Spleen (tissue), 11 donors: ENCODE measurements around the gene SESN2. TPM values are rescaled to one million over a fixed set of nuclear protein-coding genes. Genes with fewer than 3 reads are reported as not detected.

Experiments
- DNase-seq: peaks from one replicate; pipeline ENCODE4 v3.0.0-alpha.2; 2020
- H3K27ac ChIP-seq, 8 donors: fragments of 200-600 bp; sonication (generic) in 7 of 8; 1 replicate in 4 of 8; 2 replicates in 4 of 8; pipeline versions ENCODE4 v1.5.0 to v1.8.0; 2016 to 2021; ENCODE audit warnings: inconsistent platforms in 4 of 8, mild to moderate bottlenecking in 4 of 8, moderate library complexity in 1 of 8
- H3K27me3 ChIP-seq, 7 donors: fragments of 200-600 bp; sonication (generic) in 6 of 7; replicated peaks in 1 of 7; 1 replicate in 4 of 7; 2 replicates in 3 of 7; pipeline versions ENCODE4 v1.5.0 to v1.8.0; 2016 to 2021; ENCODE audit warnings: inconsistent platforms in 3 of 7, mild to moderate bottlenecking in 1 of 7
- H3K36me3 ChIP-seq, 6 donors: fragments of 200-600 bp; sonication (generic) in 5 of 6; 1 replicate in 4 of 6; 2 replicates in 2 of 6; pipeline versions ENCODE4 v1.5.0 to v1.8.0; 2016 to 2021; ENCODE audit warnings: inconsistent platforms in 2 of 6
- H3K4me1 ChIP-seq, 6 donors: fragments of 200-600 bp; sonication (generic) in 5 of 6; 1 replicate in 3 of 6; 2 replicates in 3 of 6; pipeline versions ENCODE4 v1.5.0 to v1.8.0; 2016 to 2021; ENCODE audit warnings: inconsistent platforms in 3 of 6
- H3K4me3 ChIP-seq, 8 donors: fragments of 200-600 bp; sonication (generic) in 7 of 8; 1 replicate in 4 of 8; 2 replicates in 4 of 8; pipeline versions ENCODE4 v1.5.0 to v1.8.0; 2016 to 2021; ENCODE audit warnings: inconsistent platforms in 4 of 8, mild to moderate bottlenecking in 4 of 8, moderate library complexity in 2 of 8
- H3K9me3 ChIP-seq, 8 donors: fragments of 200-600 bp; sonication (generic) in 7 of 8; 1 replicate in 4 of 8; 2 replicates in 4 of 8; pipeline versions ENCODE4 v1.5.0 to v1.8.0; 2016 to 2021; ENCODE audit warnings: inconsistent platforms in 4 of 8
- POLR2A ChIP-seq, 3 donors: fragments of 450-650 bp; IDR thresholded peaks; one replicate each; pipeline ENCODE4 v1.5.1; 2017; ENCODE audit warnings: antibody characterized with exemption in 3 of 3, mild to moderate bottlenecking in 1 of 3
- POLR2AphosphoS5 ChIP-seq, 3 donors: sonication (generic); formaldehyde crosslinking; IDR thresholded peaks; one replicate each; pipeline ENCODE4 v1.5.1; 2017; ENCODE audit warnings: antibody characterized with exemption in 3 of 3
- WGBS, 5 donors: extraction: QIAGEN DNeasy Blood & Tissue Kit in 3 of 5; methylation state at CpG; one replicate each; pipeline versions ENCODE4 v1.1.5 to v1.1.7; 2013 to 2018; 5-methylcytosine and 5-hydroxymethylcytosine counted together
- intact Hi-C: fragments of 100-400 bp; cut with DNase I; formaldehyde crosslinking; loops from one replicate; pipeline ENCODE4 v1.15.0; 2023; ENCODE audit warnings: low total_unique reads
- polyA plus RNA-seq, 3 donors: library from polyadenylated mRNA; stranded (reverse); fragments of 200-250 nt; gene quantifications; one replicate each; pipeline ENCODE4 v1.2.1, GENCODE V29; 2013
- total RNA-seq, 7 donors: library from RNA; depleted of rRNA in 3 of 7; stranded (reverse); fragments of >200 nt in 3 of 7; fragmentation: NEBNext Ultra II Directional in 4 of 7; extraction: Animal tissue kit (Norgen Biotek cat#: 25700) in 4 of 7; gene quantifications; one replicate each; pipeline versions ENCODE4 v1.1.0 to v1.2.1, GENCODE V29; 2016 to 2021
- TF ChIP-seq, protein P1 (sequence below), 11 experiments: fragments of 200-600 bp in 7 of 11; fragments of 450-650 bp in 4 of 11; sonication (generic) in 4 of 11; IDR thresholded peaks in 8 of 11; conservative IDR thresholded peaks in 3 of 11; 1 replicate in 7 of 11; 2 replicates in 4 of 11; pipeline versions ENCODE4 v1.4.0 to v1.8.0; 2016 to 2021; ENCODE audit warnings: antibody characterized with exemption in 11 of 11, inconsistent platforms in 4 of 11, mild to moderate bottlenecking in 1 of 11
- donor health status: healthy with polysubstance abuse.
- donor health status: DM: no; HTN: no; CAD: no; lungs with moderate emphysema.
- donor health status: DM: no; HTN: no; CAD: no.
- donor health status: Bipolar disorder and iron deficiency.
- donor health status: healthy.
- donor health status: DM: no; HTN: no; CAD: no.
- donor health status: DM: yes; HTN: yes; CAD: no.

Gene SESN2
- total and polyA plus RNA-seq, 10 donors = 2.4 to 16.7 (median 8.2) TPM

DNA sequence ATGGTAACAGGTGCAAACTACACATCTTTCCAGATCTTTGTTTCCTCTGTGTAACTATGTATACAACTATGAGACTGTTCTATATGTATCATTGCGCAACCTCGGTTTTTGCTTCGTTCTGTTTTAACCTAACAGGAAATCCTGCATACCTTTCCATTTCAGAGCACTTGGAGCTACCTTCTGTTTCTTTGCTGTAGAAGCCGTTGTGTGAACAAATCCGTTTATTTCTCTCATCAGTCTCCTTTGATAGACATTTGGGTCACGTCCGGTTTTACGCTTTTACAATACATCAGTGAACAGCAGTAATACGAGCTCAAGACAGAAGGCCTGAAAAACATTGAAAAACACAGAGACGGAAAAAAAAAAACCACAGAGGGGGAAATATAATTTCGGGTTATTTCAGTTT, 12.9 kb upstream of the SESN2 start:
- DNase-seq = no peak

DNA sequence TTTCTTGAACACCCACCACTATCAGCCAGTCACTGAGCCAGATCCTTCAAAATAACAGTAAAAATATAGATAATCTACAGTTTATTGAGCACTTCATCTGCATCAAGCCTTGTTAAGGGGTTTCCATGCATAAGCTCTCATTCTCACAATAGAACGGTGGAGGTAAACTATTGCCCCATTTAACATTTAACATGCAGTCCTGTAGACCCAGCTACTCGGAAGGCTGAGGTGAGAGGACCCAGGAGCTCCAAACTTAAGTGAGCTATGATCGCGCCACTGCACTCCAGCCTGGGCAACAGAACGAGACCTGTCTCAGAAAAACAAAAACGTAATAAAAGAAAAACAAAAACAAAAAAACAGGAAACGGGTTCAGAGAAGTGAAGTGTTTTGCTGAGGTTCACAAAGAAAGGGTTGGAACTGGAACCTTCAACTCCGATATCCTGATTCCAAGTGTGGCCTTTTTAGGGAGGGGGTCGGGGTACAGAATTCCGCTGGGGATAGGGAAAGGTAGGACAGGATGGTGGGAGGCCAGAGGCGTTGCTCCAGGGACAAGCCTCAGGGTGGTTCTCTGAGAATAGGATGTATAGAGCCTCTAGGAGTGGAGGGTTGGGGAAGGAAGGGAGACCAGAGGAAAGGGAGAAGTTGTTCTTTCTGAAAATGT, 11.6 kb upstream of the SESN2 start:
- H3K36me3 ChIP-seq = no peaks in the 10 kb centered on the region
- H3K4me3 ChIP-seq = peak overlapping the region in 6 of 8 donors; percentile 21 to 73 (median 60)
- no peaks in the 10 kb centered on the region for H3K9me3 ChIP-seq
- intact Hi-C loops = no loop called here
- no peak for DNase-seq
- H3K4me1 ChIP-seq = peaks cover 54 to 83% (median 71%) of the 10 kb centered on the region in 6 donors
- H3K27ac ChIP-seq = peak overlapping the region; percentile 84 to 97 (median 92)
- TF ChIP-seq POLR2AphosphoS5 (IDR thresholded peaks at IDR 0.05) = no peak
- TF ChIP-seq POLR2A (IDR thresholded peaks at IDR 0.05) = no peak
- TF ChIP-seq, protein P1, sequence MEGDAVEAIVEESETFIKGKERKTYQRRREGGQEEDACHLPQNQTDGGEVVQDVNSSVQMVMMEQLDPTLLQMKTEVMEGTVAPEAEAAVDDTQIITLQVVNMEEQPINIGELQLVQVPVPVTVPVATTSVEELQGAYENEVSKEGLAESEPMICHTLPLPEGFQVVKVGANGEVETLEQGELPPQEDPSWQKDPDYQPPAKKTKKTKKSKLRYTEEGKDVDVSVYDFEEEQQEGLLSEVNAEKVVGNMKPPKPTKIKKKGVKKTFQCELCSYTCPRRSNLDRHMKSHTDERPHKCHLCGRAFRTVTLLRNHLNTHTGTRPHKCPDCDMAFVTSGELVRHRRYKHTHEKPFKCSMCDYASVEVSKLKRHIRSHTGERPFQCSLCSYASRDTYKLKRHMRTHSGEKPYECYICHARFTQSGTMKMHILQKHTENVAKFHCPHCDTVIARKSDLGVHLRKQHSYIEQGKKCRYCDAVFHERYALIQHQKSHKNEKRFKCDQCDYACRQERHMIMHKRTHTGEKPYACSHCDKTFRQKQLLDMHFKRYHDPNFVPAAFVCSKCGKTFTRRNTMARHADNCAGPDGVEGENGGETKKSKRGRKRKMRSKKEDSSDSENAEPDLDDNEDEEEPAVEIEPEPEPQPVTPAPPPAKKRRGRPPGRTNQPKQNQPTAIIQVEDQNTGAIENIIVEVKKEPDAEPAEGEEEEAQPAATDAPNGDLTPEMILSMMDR (IDR thresholded peaks at IDR 0.05 in 8 of 11, conservative IDR thresholded peaks at IDR 0.05 in 3 of 11) = no peak
- 39 to 57% (median 46%) methylated on average over 11 of the region's 11 CpGs for WGBS, 5 donors
- H3K27me3 ChIP-seq = no peaks in the 10 kb centered on the region

More for the DNA sequence above, 12.9 kb upstream of the SESN2 start:
- H3K4me1 ChIP-seq = peaks cover 54 to 92% (median 72%) of the 10 kb centered on the region in 6 donors
- intact Hi-C loops = no loop called here
- peak overlapping the region; percentile 34 to 73 (median 60) for H3K4me3 ChIP-seq
- no peaks in the 10 kb centered on the region for H3K27me3 ChIP-seq
- H3K27ac ChIP-seq = peak overlapping the region; percentile 84 to 97 (median 92)
- TF ChIP-seq POLR2A (IDR thresholded peaks at IDR 0.05) = peak in 1 of 3 donors; percentile 28
- TF ChIP-seq, protein P1 (IDR thresholded peaks at IDR 0.05 in 8 of 11, conservative IDR thresholded peaks at IDR 0.05 in 3 of 11) = no peak
- H3K36me3 ChIP-seq = peaks cover 0 to 4% (median 0%) of the 10 kb centered on the region in 6 donors
- 1 to 17% (median 8%) methylated on average over 11 of the region's 11 CpGs for WGBS, 5 donors
- H3K9me3 ChIP-seq = no peaks in the 10 kb centered on the region

- H3K36me3 ChIP-seq = no peaks in the 10 kb centered on the region
- H3K27ac ChIP-seq = peak overlapping the region; percentile 84 to 97 (median 92)
- H3K4me1 ChIP-seq = peaks cover 49 to 76% (median 64%) of the 10 kb centered on the region in 6 donors
- peak in 1 of 3 donors; percentile 51 for TF ChIP-seq POLR2AphosphoS5 (IDR thresholded peaks at IDR 0.05)
- no peak for TF ChIP-seq POLR2A (IDR thresholded peaks at IDR 0.05)
- TF ChIP-seq, protein P1 (IDR thresholded peaks at IDR 0.05 in 8 of 11, conservative IDR thresholded peaks at IDR 0.05 in 3 of 11) = peak; percentile 79 to 97 (median 94)
- no peaks in the 10 kb centered on the region for H3K27me3 ChIP-seq
- WGBS, 5 donors = 1 to 3% (median 2%) methylated on average over 12 of the region's 12 CpGs
- H3K9me3 ChIP-seq = no peaks in the 10 kb centered on the region
- peak; percentile 91 for DNase-seq
- intact Hi-C loops = no loop called here
- peak overlapping the region in 2 of 8 donors; percentile 10 to 73 for H3K4me3 ChIP-seq
These were observed 10.9 kb upstream of the SESN2 start for GRCh38 chr1:28248273-28249012.
